ENCODE measurements around the gene TTN.
"Not testable (repeated sequence)": the region's sequence is repeated elsewhere in the genome, so short reads cannot be mapped to it uniquely, and the experiment has no call there.

TTN gene

DNA sequence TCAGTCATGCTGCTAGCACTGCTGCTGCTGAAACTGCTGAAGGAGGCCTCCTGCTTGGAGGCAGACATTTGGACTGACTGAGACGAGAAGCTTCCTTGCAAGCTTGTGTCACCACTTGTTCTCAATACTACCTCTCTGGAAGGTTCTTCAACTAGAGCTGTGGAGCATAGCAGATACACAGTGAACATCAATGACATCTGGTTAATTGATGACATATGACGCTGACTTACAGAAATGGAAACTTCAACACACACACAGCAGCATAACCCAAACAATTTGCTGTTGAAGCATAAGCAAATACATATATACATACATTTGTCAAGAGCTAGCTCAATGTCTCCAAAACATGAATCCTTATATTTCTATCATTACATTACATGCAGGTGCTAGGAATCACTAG is 279.6 kb downstream of the TTN start:
- no peak for DNase-seq

DNA sequence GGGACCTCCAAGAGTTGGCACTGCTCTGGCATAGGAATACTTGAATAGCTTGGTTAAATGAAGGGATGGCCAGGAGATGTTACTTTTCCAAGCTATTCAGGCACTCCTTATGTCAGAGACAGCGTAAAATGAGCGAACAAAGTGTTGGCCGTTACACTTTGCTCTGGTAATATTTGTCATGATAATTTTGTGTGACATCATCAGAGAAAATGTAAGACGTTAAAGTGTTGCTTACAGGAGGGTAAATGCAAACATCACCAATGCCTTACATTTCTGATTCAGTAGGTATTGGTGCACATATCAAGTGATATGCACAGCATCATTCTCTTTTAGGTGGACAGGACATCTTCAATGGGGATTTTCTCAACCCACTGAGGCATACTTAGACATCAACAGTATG is 281.0 kb downstream of the TTN start:
- no peak for DNase-seq

DNA sequence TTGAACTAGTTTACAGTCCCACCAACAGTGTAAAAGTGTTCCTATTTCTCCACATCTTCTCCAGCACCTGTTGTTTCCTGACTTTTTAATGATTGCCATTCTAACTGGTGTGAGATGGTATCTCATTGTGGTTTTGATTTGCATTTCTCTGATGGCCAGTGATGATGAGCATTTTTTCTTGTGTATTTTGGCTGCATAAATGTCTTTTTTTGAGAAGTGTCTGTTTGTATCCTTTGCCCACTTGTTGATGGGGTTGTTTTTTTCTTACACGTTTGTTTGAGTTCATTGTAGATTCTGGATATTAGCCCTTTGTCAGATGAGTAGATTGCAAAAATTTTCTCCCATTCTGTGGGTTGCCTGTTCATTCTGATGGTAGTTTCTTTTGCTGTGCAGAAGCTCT is 281.8 kb downstream of the TTN start:
- not testable (repeated sequence) for DNase-seq

DNA sequence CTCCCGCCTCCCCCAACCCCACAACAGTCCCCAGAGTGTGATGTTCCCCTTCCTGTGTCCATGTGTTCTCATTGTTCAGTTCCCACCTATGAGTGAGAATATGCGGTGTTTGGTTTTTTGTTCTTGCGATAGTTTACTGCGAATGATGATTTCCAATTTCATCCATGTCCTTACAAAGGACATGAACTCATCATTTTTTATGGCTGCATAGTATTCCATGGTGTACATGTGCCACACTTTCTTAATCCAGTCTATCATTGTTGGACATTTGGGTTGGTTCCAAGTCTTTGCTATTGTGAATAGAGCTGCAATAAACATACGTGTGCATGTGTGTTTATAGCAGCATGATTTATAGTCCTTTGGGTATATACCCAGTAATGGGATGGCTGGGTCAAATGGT is 282.2 kb downstream of the TTN start:
- not testable (repeated sequence) for DNase-seq

DNA sequence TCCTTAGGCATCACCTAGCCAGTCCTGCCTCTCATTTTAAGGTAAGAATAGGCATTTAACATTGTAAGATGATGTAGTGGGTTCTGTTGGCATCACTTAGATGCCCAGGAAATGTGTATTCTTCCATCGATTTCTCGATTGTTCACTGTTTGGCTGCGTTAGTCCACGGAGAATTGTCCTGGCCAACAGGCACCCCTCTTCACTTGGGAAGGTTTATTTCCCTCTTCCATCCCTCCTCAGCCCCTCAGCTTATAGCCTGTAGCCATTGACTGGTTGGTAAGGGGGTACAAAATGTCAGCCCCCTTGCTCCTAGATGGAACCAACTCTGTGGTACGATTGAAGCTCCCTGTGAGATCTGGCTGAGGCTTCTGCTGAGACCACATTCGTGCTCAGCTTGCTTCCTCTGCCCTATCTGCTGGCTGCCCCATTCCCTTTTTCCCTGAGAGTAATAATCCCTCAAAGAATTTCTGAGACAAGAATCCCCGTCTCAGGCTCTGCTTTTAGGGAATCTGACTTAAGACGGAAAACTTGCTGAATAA is 283.6 kb downstream of the TTN start:
- DNase-seq: peak in 3 of 4 experiments; percentile 6 to 20 (median 14)

DNA sequence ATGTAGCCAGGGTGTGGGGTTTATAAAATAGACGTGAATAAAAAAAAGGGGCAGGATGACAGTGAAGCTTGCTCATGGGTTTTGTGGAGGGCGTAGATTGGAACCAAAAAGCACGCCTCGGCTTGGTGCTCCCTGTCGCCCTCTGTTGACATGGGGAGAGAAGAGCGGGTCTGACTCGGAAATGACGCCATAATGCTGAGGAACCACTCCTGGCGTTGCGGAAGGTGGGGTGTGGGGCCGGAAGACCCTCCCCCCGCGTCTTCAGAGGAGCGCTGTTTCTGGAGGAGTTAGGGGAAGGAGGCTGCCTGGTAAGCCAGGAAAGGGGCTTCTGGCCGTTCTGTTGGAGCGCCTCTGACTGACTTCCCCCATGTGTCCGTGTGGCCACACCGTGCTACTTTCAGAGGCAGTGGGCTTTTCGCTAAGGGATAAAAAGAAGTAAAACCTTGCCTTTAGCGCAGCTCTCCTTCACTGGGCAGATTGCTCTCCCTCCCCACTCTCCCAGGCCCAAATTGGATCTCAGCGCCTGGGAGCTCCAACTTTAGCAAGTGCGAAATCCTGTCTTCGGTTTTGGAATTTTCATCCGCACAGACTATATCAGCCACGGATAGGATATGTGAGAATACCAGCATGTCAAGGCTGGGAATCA is 284.1 kb downstream of the TTN start:
- peak; percentile 84 to 92 (median 90) for DNase-seq

DNA sequence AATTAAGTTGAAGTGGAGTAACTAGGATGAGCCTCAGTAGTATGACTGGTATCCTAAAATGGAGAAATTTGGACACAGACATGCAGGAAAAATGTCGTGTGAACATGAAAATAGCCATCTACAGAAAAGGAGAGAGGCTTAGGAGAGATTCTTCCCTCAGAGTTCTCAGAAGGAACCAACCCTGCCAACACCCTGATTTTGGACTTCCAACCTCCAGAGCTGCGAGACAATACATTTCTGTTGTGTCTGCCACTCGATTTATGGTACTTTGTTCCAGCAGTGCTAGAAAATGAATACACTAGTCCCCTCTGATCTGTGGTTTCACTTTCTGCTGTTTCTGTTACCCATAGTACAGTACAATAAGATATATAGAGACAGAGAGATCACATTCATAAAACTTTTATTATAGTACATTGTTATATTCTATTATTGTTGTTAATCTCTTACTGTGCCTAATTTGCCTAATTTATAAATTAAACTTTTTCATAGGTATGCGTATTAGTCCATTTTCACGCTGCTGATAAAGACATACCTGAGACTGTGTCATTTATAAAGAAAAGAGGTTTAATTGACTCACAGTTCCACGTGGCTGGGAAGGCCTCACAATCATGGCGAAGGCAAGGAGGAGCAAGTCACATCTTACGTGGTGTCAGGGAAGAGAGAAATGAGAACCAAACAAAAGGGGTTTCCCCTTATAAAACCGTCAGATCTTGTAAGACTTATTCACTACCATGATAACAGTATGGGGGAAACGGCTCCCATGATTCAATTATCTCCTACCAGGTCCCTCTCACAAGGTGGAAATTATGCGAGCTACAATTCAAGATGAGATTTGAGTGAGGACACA is 285.7 kb downstream of the TTN start:
- no peak for DNase-seq

DNA sequence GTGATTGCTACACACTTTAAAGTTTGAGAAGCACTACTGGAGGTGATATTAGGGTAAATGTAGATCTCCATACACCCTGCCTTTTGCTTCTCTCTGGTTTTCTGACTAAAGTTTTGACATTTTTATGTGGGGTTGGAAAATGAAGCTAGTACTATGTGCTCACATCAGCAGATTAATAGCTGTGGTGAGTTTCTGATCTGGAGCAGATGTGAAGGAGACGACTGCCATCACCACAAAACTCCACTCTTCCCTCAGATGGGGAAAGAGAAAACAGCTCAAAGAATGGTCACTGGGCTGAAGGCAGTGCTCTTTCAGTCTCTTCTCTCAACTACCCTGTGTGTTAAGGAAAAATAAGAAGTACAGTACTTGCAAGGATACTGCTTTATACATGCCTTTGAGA is 289.7 kb downstream of the TTN start:
- DNase-seq: no peak

DNA sequence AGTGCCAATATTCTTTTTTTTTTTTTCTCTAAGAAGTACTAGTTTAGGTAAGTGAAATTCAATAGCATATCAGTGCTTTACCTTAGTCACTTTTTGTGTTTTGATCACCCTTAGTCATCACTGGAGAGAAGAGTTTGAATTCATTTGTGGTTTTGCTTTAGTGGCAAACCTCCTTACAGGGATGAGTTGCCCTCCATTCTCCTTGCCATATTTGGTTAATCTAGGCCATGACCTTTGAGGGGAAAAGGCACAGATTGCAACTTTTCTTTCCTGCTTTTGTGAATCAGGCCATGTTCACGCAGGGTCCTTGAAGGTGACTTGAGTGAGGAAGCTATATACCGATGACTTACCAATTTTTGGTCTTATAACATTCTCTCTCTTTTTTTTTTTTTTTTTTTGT is 292.6 kb downstream of the TTN start:
- DNase-seq: no peak

DNA sequence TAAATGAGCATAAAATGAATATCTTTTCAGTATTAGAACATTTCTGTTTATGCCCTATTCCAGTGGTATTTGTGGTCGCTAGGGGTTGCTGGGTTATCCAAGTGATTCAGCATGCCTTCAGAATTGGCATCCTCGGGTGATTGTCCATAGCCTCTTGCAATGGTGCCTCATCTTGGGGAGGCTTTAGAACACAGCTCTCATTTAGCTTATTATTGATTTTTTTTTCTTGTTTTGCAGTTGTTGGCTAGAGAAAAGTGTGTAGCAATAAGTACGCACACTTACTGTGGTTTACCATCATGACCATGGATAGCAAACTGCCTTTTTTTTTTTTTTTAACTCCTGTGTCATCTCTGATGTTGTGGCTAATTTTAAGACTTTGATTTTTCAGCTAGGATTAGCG is 293.3 kb downstream of the TTN start:
- no peak for DNase-seq

DNA sequence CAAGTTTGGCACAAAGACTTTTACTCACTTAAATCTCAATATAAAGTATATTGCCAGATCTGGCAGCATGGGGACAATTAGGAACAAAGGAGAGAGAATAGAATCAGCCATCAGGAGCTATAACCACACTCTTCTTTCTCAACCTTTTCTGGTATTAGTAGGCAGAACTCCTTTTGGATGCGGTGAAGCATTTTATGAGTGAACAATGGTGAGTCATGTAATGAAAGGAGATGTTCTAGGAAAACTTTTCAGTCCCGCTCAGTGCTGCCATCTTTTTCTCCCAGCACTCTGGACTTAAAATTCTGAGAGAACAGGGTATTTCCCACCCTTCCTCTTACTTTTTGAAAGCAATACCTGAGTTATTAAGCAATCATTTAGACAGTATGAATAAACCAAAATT is 294.7 kb downstream of the TTN start:
- DNase-seq: no peak

DNA sequence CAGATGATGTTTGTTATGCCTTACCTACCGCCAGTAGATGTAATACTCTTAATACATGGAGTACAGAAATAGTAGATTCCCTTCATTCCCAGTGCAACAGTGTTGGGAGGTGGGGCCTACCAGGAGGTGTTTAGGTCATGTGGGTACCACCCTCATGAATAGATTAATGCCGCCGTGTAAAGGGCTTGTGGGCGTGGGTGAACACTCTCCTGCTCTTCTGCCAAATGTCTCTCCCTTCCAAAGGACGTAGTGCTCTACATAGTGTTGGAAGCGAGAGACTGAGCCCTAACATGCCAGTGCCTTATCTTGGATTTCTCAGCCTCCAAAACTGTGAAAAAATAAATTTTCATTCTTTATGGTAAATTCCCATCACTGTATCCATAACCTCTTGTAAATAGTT is 296.8 kb downstream of the TTN start:
- DNase-seq: no peak

DNA sequence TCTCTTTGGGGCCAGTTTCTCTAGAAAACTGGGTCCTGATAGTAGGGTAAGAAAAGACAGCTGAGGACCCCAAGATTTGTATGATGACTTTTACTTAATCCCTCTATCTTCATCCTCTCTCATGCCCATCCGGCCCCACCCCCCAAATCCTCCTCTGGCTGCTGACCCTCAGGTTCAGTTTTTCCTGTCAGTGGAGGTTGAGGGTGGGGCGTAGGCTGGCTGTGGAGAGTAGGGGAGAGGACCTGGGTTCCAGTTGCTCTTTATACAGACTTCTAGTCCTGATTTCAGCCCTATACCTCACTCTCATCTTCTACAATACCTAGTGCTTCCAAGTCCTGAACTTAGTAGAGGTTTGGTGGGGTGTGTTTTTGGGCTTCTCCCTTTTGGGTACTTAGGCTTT is 298.6 kb downstream of the TTN start:
- DNase-seq: no peak

DNA sequence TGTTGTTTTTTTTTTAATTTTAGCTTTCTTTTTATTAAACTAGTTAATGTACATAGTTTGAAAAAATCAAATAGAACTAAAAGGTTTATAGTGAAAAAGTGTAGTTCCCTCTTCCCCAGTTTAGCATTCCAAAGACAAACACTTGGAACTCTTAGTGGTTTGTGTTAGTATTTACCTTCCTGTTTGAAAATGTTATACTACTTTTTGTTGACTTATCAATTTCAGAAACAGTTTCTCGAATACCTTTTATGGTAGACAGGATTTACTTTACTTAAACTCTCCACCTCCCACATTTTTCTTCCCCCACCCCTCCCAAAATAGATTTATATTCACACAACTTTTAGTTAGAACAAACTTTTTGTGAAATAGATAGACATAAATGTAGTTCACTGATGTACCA is 300.3 kb downstream of the TTN start:
- DNase-seq: no peak

DNA sequence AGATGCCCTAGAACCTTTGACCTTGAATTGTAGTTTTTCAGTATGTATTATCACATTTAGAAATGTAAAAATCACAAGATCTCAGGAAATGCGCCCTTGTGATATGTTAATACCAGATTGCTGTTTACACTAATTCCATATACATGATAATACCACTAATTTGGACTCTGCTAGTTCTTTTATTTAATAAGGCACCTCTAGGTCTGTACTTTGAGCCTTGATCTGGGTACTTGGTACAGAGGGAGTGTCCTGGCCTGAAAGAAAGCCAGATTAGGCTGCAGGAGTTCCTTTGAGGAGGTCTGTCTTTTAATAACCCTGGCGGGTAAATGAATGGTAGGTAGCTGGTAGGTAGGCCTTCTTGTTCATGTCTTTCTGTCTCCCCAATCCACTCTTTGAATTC is 300.7 kb downstream of the TTN start:
- DNase-seq: no peak

DNA sequence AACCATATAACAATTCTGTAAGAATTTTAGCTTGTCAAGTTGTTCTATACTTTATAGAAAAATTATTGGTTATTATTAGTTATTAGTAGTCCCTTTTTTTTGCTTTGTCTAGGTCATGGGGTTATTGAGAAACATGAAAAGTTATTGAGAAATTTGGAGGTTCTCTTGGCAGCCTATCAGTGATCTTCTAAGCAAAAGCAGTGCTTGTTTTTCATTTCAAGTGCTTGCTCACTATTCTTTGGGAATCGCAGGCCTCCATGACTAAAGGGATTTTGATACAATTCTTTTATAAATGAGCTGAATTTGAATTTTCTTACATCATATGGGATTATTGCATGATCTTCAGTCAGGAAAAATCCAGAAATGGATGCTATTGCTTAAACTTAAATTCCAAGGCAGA is 301.1 kb downstream of the TTN start:
- DNase-seq: no peak

DNA sequence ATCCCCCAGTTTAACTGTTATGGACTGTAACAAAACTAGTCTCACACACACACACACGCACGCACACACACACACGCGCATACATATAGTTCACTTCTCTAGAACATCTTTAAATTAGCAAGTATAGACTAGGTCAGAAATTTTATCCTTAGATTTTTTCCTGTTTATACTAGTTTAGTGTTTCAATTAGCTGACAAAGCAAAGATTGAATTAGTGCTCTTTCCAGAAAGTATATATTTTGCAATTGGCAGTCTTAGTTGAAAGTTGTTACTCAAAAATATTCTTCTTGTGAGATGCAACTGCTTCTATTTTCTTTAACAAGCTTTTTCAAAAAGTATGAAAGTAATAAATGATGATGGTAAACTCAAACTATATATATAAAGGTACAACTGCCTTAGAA is 304.5 kb downstream of the TTN start:
- DNase-seq: no peak

DNA sequence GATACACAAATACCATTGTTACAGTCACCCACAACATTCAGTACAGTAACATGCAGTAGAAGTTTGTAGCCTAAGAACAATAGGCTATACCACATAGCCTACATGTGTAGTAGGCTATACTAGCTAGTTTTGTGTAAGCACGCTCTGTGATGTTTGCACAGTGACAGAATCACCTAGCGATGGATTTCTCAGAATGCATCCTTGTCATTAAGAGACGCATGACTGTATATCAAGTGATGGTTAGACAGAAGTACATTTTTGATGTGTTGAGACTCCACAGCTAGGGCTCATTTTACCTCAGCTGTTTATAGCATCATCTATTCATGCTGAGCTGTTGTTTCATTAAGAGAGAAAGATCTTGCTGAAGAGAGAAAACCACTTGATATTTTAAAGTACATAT is 307.6 kb downstream of the TTN start:
- no peak for DNase-seq

DNA sequence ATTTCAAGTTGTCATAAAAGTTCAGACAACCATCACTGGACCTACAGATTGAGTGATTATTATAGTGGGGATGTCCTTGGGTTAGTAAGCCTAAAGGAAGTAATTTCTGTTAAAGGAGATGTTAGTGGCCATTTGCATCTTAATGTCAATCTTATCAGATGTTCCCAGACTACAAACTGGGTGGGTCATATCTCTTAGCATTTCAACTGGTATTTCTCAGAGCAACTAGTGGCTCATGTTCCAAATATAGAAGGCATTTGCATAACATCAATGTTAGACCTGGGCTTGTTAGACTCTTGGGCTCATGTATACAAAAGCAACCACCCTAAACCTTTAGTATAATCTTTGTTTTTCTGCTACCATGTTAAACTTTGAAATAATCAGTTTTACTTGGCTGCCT is 309.1 kb downstream of the TTN start:
- no peak for DNase-seq

DNA sequence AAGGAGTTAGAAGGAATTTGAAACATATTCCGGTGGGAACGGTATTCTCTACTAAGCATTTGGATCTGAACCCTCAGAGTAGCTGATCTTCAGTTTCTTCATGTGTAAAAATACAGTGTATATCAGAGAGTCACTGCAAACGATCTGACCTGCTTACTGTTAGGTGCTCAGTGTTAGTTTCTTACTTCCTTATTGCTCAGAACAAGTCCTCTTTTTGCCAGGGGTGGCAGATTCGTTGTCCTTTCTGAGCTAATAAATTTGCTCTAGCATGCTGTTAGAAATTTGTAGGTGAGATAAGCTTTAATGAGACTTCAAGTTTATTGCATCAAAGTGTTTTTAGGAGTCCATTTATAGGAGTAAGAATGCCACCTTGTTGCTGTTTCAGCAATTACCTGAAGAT is 311.2 kb downstream of the TTN start:
- no peak for DNase-seq

DNA sequence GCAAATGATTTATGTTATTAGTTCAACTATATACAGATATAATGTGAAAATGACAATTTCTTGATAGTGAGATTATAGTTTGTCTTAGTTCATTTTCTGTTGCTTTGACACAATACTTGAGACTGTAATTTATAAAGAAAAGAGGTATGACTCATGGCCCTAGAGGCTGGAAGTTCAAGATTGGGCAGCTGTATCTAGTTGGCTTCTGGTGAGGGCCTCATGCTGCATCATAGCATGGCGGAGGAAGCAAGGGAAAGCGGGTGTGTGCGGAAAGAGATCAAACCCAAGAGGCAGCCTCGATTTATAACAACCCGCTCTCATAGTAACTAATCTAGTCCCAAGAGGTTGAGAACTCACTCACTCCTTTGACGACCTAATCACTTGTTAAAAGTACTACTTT is 315.6 kb downstream of the TTN start:
- no peak for DNase-seq

DNA sequence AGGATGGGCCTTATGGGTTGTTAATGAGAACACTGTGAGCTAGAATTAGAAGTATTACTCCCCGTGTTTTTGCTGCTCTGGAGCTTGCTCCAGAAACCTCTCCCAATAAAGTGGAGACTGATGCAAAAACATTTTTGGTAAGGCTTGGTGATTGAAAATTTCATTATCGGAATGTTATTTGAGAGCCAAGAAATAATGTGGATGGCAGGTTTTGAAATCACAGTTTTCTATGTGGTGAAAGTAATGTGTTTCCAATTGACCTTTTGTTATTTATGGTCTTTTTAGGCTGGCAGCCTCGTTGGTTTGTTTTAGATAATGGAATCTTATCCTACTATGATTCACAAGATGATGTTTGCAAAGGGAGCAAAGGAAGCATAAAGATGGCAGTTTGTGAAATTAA is 321.9 kb downstream of the TTN start:
- no peak for DNase-seq

DNA sequence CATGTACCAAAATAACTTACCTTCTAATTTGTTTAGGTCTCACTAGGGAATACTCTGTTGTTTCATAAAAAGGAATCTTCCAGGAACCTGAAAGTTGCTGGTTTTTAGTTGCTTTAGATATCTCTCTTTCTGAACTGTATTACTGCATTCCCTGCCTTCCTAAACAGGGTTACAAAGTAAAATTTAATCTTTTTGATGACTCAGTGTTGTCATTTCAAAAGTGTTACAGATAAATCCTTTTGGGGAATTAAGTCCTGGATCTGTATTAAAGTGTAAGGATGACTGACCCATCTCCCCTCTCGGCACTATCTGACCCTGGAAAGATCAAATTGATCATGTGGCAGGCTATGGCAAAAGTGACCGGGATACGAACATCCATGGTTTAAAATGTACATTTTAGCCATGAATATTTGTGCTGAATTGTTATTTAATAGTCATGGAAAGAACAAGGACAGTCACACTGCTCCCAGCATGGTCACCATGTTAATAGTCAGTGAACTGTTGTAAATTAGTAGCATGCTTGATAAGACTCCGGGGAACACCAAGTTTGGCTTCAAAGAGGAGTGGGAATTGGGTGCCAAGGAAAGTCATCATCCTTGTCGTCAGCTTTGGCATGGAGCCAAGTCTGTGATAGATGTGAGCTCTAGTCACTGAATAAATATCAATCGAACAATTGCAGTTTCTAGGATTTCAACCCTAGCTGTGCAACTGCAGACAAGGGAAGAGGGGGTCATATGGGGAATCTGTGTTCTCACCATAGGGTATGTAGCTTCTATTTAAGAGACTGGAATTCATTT is 322.8 kb downstream of the TTN start:
- no peak for DNase-seq

Measured in suppressor macrophage (primary cell).